MCF 10A (cell line): ENCODE data around the gene CCM2L. TPM values are rescaled to one million over a fixed set of nuclear protein-coding genes. Genes with fewer than 3 reads are reported as not detected.

ENCODE experiments used
- BruUV-seq: library from RNA; stranded (reverse); fragments of 400-500 nt; replicated peaks from 2 replicates; lab custom pipeline; 2021; lab: Mats Ljungman, UMichigan
- CTCF ChIA-PET: fragments of 300-600 bp; sonication (Branson Sonifier 250); formaldehyde crosslinking; extraction: SDS; loops from one replicate; lab custom pipeline; 2021; ENCODE audit warnings: antibody characterized with exemption, inconsistent platforms; lab: Yijun Ruan, JAX
- POLR2A ChIA-PET: fragments of 300-600, 350-650 bp; sonication (Branson Sonifier 250); formaldehyde crosslinking; extraction: SDS; loops from one replicate; lab custom pipeline; 2020; ENCODE audit warnings: antibody characterized with exemption, inconsistent platforms; lab: Yijun Ruan, JAX
- DNase-seq: peaks from one replicate; pipeline ENCODE4 v3.0.0-alpha.2; 2018; ENCODE audit not compliant: unreplicated experiment
- H3K27ac Mint-ChIP-seq: one replicate; pipeline ENCODE4 v1.8.0; 2022; ENCODE audit warnings: mild to moderate bottlenecking, low read depth, mixed read lengths; ENCODE audit not compliant: unreplicated experiment
- H3K27me3 Mint-ChIP-seq: one replicate; pipeline ENCODE4 v1.8.0; 2022; ENCODE audit warnings: mixed read lengths; ENCODE audit not compliant: insufficient read depth, unreplicated experiment
- H3K36me3 Mint-ChIP-seq: one replicate; pipeline ENCODE4 v1.8.0; 2022; ENCODE audit warnings: mild to moderate bottlenecking, moderate library complexity, mixed read lengths; ENCODE audit not compliant: insufficient read depth, unreplicated experiment
- H3K4me1 Mint-ChIP-seq: one replicate; pipeline ENCODE4 v1.8.0; 2022; ENCODE audit warnings: mixed read lengths; ENCODE audit not compliant: insufficient read depth, unreplicated experiment
- H3K4me3 Mint-ChIP-seq: one replicate; pipeline ENCODE4 v1.8.0; 2022; ENCODE audit warnings: mild to moderate bottlenecking, moderate library complexity, mixed read lengths; ENCODE audit not compliant: unreplicated experiment
- H3K9me3 Mint-ChIP-seq: one replicate; pipeline ENCODE4 v1.8.0; 2022; ENCODE audit warnings: mixed read lengths; ENCODE audit not compliant: unreplicated experiment
- CTCF ChIP-seq: fragments of 200-600 bp; IDR thresholded peaks from one replicate; pipeline ENCODE4 v1.8.0; 2022; ENCODE audit warnings: antibody characterized with exemption, mild to moderate bottlenecking; ENCODE audit not compliant: unreplicated experiment
- intact Hi-C: fragments of 100-400 bp; cut with micrococcal nuclease; formaldehyde crosslinking; loops from 2 replicates; pipeline ENCODE4 v1.14.1; 2022
- total RNA-seq: library from RNA; stranded (reverse); gene quantifications from 2 replicates; pipeline ENCODE4 v1.2.3, GENCODE V29; 2022

Gene CCM2L
- total RNA-seq, 1 experiment from 2014 or later, result not detected

GRCh38 chr20:31974296-31974695 lies 35.9 kb upstream of the CCM2L start:
- ChIA-PET CTCF (interaction anchor here (1.3 to 1.5 kb wide), 2 partner anchors 120 to 122 kb away, joined by 3 to 12 read pairs; no protein-coding TSS in a partner anchor), POLR2A (no interaction called here)
- DNase-seq, result no peak
- Mint-ChIP-seq H3K4me3 (no peak overlapping the region), H3K4me1 (no peaks in the 10 kb centered on the region), H3K9me3 (no peaks in the 10 kb centered on the region), H3K27me3 (peaks cover 79% of the 10 kb centered on the region), H3K36me3 (no peaks in the 10 kb centered on the region), H3K27ac (no peak overlapping the region)
- no peak for TF ChIP-seq CTCF
- intact Hi-C loops, result no loop called here
- no TSS peak for BruUV-seq

DNA sequence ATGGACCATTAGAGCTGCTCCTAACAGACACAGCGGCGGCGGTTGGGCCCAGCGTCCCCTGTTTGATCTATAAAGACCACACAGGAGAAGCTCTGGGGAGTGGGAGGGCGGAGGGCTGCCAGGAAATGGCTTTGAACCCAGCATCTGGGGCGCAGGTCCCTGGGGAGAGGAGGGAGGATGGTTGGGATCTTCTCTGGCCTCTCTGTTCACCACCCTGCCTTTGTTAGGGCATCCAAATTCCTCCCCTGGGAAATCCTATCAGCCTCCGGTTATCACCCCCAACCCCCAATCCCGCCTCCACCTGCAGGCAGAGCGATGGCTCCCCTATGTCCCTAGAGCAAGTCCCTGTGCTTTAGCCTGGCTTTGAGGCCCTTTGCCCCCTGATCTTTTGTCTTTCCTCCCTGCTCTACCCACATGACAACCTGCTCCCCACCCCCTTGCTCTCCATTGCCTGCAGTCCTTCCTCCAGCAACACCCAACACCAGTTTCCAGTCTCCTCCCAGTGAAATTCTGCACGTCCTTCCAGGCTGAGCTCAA lies 35.2 kb upstream of the CCM2L start:
- intact Hi-C loops, result no loop called here
- Mint-ChIP-seq H3K4me1 (no peaks in the 10 kb centered on the region), H3K4me3 (no peak overlapping the region), H3K9me3 (no peaks in the 10 kb centered on the region), H3K36me3 (no peaks in the 10 kb centered on the region), H3K27ac (no peak overlapping the region), H3K27me3 (peaks cover 73% of the 10 kb centered on the region)
- CTCF ChIA-PET, result interaction anchor here (0.7 to 2.6 kb wide), 6 partner anchors 23 to 128 kb away, joined by 3 to 12 read pairs (median 4); partner anchors contain the start of gene PDRG1
- TF ChIP-seq CTCF, result no peak
- no peak for DNase-seq
- no TSS peak for BruUV-seq
- POLR2A ChIA-PET, result no interaction called here

GRCh38 chr20:31975874-31976273 lies 34.4 kb upstream of the CCM2L start:
- H3K36me3 Mint-ChIP-seq, result no peaks in the 10 kb centered on the region
- H3K9me3 Mint-ChIP-seq, result no peaks in the 10 kb centered on the region
- intact Hi-C loops, result no loop called here
- DNase-seq, result no peak
- no peak for TF ChIP-seq CTCF
- no peak overlapping the region for H3K4me3 Mint-ChIP-seq
- BruUV-seq, result no TSS peak
- H3K27me3 Mint-ChIP-seq, result peaks cover 73% of the 10 kb centered on the region
- ChIA-PET CTCF (interaction anchor here (0.6 to 2.6 kb wide), 7 partner anchors 24 to 129 kb away, joined by 3 to 12 read pairs (median 3); partner anchors contain the start of gene PDRG1), POLR2A (no interaction called here)
- H3K27ac Mint-ChIP-seq, result no peak overlapping the region
- no peaks in the 10 kb centered on the region for H3K4me1 Mint-ChIP-seq

- Mint-ChIP-seq H3K27me3 (peaks cover 73% of the 10 kb centered on the region), H3K4me1 (no peaks in the 10 kb centered on the region), H3K36me3 (no peaks in the 10 kb centered on the region), H3K4me3 (no peak overlapping the region), H3K27ac (no peak overlapping the region), H3K9me3 (no peaks in the 10 kb centered on the region)
- ChIA-PET POLR2A (no interaction called here), CTCF (interaction anchor here (1.1 to 2.6 kb wide), 2 partner anchors 25 to 124 kb away, joined by 3 to 10 read pairs; partner anchors contain the start of gene PDRG1)
- intact Hi-C loops, result no loop called here
- BruUV-seq, result no TSS peak
- TF ChIP-seq CTCF, result no peak
- DNase-seq, result no peak
Observed at GRCh38 chr20:31977080-31977479, 33.2 kb upstream of the CCM2L start.
